Activated naive CD4-positive, alpha-beta T cell treated with anti-CD3 and anti-CD28 coated beads, Interleukin-2, amount 50 U/mL, for 24 hours (primary cell): ENCODE measurements around the gene EAF1.
"Not testable (repeated sequence)": the region's sequence is repeated elsewhere in the genome, so short reads cannot be mapped to it uniquely, and the experiment has no call there.

Experiments used
- H3K27ac Mint-ChIP-seq: one replicate; pipeline ENCODE4 v1.8.0; 2021; ENCODE audit warnings: mild to moderate bottlenecking, mixed read lengths
- H3K27me3 Mint-ChIP-seq: one replicate; pipeline ENCODE4 v1.8.0; 2021; ENCODE audit warnings: mixed read lengths
- H3K36me3 Mint-ChIP-seq: one replicate; pipeline ENCODE4 v1.8.0; 2021; ENCODE audit warnings: mixed read lengths
- H3K4me1 Mint-ChIP-seq: one replicate; pipeline ENCODE4 v1.8.0; 2021; ENCODE audit warnings: mixed read lengths
- H3K4me3 Mint-ChIP-seq: one replicate; pipeline ENCODE4 v1.8.0; 2021; ENCODE audit warnings: mild to moderate bottlenecking, mixed read lengths
- H3K9me3 Mint-ChIP-seq: one replicate; pipeline ENCODE4 v1.8.0; 2021; ENCODE audit warnings: mixed read lengths

Gene EAF1

DNA sequence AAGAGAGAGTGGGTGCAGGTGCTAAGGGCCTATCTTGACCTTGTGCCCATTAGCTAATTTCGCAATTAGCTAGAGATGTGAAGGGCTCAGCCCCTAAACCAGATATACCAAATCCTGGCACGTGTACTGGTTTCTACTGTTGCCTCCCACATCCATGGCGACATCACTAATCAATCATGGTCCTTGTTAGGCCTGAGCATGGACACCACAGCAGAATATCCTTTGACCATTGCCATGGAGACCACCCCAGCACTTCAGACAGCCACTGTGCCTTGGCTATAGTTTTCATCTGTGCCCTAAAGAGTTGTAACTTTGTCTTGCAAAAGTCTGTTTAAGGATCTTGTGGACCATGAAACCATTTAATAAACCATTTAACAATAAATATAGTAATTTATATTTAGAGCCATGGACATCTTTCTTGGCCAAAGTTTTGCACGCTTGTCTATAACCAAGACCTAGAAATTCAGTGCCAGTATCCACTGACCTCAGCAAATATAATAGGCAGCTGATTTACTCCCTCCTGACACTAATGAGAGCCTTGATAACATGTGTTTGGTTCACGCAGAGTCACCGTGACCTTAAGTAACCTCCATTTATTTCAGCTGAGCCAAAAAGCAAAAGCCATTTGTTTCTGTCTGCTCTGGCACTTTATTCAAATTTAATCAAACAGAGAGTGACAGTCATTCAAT is 50.7 kb downstream of the EAF1 start:
- Mint-ChIP-seq H3K27ac (no peak overlapping the region), H3K9me3 (no peaks in the 10 kb centered on the region), H3K4me1 (no peaks in the 10 kb centered on the region), H3K27me3 (no peaks in the 10 kb centered on the region), H3K36me3 (no peaks in the 10 kb centered on the region), H3K4me3 (no peak overlapping the region)

DNA sequence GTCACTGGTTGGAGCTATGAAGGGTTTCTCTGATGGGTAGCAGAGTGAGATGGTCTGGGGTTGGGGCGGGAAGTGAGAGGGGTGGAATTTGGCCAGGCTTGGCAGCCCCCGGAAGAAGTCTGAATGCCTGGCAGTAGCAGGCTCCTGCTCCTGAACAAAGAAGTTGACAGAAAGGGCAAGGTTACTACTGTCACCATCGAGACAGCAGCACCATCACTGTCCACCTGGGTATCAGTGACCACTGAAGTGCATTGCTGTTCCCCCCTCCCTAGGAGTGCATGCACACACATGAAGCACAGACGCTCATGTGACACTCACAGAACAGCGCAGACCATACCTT is 51.2 kb downstream of the EAF1 start:
- no peaks in the 10 kb centered on the region for H3K9me3 Mint-ChIP-seq
- no peak overlapping the region for H3K27ac Mint-ChIP-seq
- H3K4me1 Mint-ChIP-seq = no peaks in the 10 kb centered on the region
- no peaks in the 10 kb centered on the region for H3K36me3 Mint-ChIP-seq
- no peaks in the 10 kb centered on the region for H3K27me3 Mint-ChIP-seq
- no peak overlapping the region for H3K4me3 Mint-ChIP-seq

DNA sequence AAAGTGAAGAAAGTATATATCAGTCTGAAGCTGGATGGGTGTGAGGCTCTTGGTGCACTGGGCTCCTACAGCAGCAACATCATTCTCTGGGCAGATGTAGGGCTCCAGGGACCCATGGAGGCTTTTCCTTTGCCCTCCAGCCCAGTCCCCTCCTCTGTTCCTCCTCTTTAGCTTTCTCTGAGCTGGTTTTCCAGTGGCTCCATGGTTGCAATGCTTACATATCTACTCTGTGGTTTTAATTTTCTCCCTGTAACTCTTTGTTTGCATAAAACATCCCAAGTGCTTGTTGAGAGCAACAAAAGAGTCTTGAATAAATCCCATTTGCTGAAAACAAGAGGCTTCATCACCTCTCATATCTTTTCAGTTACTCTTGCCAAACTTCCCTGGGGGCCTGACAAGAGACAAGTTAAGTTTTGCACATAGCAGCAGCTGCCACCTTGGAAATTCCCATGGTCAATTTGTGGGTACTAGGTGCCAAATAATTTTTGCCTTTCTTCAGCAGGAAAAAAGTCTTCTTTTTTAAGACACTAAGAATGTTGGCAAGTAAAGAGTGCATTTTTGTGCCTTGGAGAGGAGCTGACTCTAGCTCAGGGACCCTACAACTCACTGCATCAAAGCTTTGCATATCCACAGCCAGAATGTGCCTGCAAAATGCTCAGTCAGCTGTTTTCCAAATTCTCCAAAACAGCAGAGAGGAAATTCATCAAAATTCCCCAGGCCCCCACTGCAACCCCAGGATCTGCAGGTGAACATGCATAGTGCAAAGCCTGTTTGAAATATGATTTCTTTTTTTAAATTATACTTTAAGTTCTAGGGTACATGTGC is 52.2 kb downstream of the EAF1 start:
- Mint-ChIP-seq H3K36me3 (no peaks in the 10 kb centered on the region), H3K27me3 (no peaks in the 10 kb centered on the region), H3K4me1 (no peaks in the 10 kb centered on the region), H3K27ac (no peak overlapping the region), H3K9me3 (no peaks in the 10 kb centered on the region), H3K4me3 (no peak overlapping the region)

DNA sequence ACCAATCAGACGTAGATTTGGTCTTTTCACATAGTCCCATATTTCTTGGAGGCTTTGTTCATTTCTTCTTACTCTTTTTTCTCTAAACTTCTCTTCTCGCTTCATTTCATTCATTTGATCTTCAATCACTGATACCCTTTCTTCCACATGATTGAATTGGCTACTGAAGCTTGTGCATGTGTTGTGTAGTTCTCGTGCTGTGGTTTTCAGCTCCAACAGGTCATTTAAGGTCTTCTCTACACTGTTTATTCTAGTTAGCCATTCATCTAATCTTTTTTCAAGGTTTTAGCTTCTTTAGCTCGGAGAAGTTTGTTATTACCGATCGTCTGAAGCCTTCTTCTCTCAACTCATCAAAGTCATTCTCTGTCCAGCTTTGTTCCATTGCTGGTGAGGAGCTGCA is 57.2 kb downstream of the EAF1 start:
- H3K4me3 Mint-ChIP-seq, H3K27me3 Mint-ChIP-seq, H3K9me3 Mint-ChIP-seq, H3K27ac Mint-ChIP-seq, H3K4me1 Mint-ChIP-seq, H3K36me3 Mint-ChIP-seq: not testable (repeated sequence)

DNA sequence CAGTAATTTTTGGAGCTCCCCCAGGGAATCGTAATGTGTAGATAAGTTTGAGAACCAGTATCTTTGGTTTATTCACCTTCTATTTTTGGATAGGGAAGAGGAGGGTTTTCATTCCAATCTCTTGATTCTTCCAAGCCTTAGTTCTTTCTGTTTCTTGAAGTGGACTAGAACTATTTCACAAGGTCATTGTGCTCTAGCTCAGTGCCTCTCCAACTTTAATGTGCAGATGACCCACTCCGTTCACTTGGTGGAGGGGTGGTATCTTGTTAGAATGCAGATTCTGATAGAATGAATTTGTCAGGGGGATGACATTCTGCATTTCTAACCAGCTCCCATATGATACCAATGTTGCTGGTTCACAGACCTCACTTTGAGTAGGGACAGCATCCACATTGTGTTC is 58.6 kb downstream of the EAF1 start:
- H3K27ac Mint-ChIP-seq = no peak overlapping the region
- no peaks in the 10 kb centered on the region for H3K4me1 Mint-ChIP-seq
- H3K27me3 Mint-ChIP-seq = no peaks in the 10 kb centered on the region
- H3K4me3 Mint-ChIP-seq = no peak overlapping the region
- H3K36me3 Mint-ChIP-seq = peaks cover 5% of the 10 kb centered on the region
- H3K9me3 Mint-ChIP-seq = no peaks in the 10 kb centered on the region

DNA sequence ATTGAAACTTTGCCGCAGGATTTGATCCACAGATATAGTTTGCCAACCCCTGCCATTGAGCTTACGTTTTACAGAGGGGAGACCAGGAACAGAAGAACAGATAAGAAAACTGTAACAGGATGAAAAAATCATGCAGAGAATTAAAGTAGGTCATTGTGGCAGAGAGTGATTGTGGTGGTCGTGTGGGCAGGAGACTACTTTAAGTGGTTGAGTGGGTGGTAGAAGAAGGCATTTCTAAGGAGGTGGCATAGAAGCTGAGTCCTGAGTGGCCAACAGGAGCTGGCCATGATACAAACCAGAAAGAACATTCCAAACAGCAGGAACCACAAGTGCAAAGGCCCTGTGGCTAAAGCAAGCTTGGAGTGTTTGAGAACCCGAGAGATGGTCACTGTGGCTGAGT is 59.6 kb downstream of the EAF1 start:
- no peaks in the 10 kb centered on the region for H3K9me3 Mint-ChIP-seq
- no peak overlapping the region for H3K27ac Mint-ChIP-seq
- no peak overlapping the region for H3K4me3 Mint-ChIP-seq
- no peaks in the 10 kb centered on the region for H3K4me1 Mint-ChIP-seq
- H3K27me3 Mint-ChIP-seq = no peaks in the 10 kb centered on the region
- peaks cover 5% of the 10 kb centered on the region for H3K36me3 Mint-ChIP-seq

DNA sequence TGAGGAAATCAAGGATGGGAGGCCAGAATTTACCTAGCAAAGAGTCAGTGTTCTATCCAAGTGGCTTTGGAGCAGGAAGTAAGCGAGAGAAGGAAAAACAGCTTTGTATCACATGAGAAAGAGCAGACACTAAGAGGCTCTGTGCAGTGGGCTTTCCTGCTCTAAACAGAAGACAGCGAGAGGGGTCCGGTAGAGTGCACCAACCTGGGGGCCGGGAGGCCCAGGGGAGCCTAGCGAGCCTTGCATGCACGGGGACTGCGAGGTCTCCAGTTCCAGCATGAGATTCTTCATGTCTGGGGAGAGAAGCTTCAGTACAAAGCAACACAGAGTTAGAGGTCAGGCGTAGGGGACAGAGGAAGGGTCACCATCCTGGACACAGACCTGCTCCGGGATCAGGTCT is 60.6 kb downstream of the EAF1 start:
- H3K4me3 Mint-ChIP-seq = no peak overlapping the region
- H3K27me3 Mint-ChIP-seq = no peaks in the 10 kb centered on the region
- no peak overlapping the region for H3K27ac Mint-ChIP-seq
- peaks cover 5% of the 10 kb centered on the region for H3K36me3 Mint-ChIP-seq
- H3K9me3 Mint-ChIP-seq = no peaks in the 10 kb centered on the region
- H3K4me1 Mint-ChIP-seq = no peaks in the 10 kb centered on the region

DNA sequence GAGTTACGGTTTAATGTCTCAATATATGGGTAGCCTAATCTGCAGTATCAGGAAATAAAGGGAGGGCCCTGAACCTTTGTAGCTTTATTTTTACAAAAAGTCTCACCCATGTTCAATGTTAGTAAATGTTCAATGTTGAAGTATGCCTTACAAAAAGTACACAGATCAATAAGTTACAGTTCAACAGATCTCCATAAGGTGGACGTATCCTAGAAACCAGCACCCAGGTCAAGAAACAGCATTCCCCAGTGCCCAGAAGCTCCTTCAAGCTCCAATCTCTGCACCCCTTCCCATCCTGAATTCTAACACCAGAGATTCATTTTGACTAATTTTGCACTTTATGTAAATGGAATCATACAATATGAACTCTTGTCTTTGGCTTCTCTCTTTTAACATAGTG is 62.8 kb downstream of the EAF1 start:
- Mint-ChIP-seq H3K4me3 (no peak overlapping the region), H3K27ac (no peak overlapping the region), H3K4me1 (no peaks in the 10 kb centered on the region), H3K9me3 (no peaks in the 10 kb centered on the region), H3K27me3 (no peaks in the 10 kb centered on the region), H3K36me3 (peaks cover 5% of the 10 kb centered on the region)

DNA sequence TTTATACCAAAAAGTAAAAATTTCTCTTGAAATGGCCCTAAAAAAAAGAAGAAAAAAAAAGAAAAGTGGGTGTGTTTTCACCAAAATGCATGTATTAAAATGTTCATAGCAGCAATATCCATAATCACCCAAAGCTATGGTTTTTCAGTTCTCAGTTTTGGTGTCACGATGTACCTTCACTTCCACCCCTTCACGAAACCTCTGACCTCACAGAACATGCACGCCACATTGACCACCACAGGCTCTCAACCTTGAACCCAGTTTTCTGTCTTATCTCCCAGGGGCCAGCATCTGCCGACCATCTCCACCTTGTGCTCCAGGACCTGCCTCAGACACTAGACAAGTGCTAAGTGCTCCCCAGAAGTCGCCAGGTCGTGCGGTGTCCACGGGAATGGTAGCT is 63.7 kb downstream of the EAF1 start:
- H3K27ac Mint-ChIP-seq = no peak overlapping the region
- no peaks in the 10 kb centered on the region for H3K4me1 Mint-ChIP-seq
- H3K27me3 Mint-ChIP-seq = no peaks in the 10 kb centered on the region
- no peak overlapping the region for H3K4me3 Mint-ChIP-seq
- peaks cover 5% of the 10 kb centered on the region for H3K36me3 Mint-ChIP-seq
- H3K9me3 Mint-ChIP-seq = no peaks in the 10 kb centered on the region
